Stimulated activated CD4-positive, alpha-beta T cell treated with anti-CD3 and anti-CD28 coated beads, Interleukin-12 subunit alpha, Interleukin-12 subunit beta, amount 100 ng/mL, for 24 hours (primary cell): ENCODE measurements around the gene RAB3B.
"Not testable (repeated sequence)": the region's sequence is repeated elsewhere in the genome, so short reads cannot be mapped to it uniquely, and the experiment has no call there.

Source experiments
- DNase-seq, 2 experiments: peaks; one replicate each; pipeline ENCODE4 v3.0.0-alpha.2; 2020; ENCODE audit warnings: low read depth in 2 of 2

RAB3B gene

GRCh38 chr1:51989582-51990477 lies 670 bp downstream of the RAB3B start:
- DNase-seq, result no peak

- DNase-seq, result no peak
Measured at GRCh38 chr1:51988254-51988653, 2.2 kb downstream of the RAB3B start.

GRCh38 chr1:51986718-51987117 lies 3.8 kb downstream of the RAB3B start:
- DNase-seq, result no peak

GRCh38 chr1:51982161-51982560 lies 8.3 kb downstream of the RAB3B start:
- DNase-seq, result no peak

GRCh38 chr1:51981555-51981954 lies 8.9 kb downstream of the RAB3B start:
- no peak for DNase-seq

- no peak for DNase-seq
Measured at GRCh38 chr1:51978099-51978498, 12.4 kb downstream of the RAB3B start.

- no peak for DNase-seq
Measured at GRCh38 chr1:51976846-51977602, 13.5 kb downstream of the RAB3B start.

- no peak for DNase-seq
Measured at GRCh38 chr1:51973587-51974474, 16.7 kb downstream of the RAB3B start.

GRCh38 chr1:51969038-51969705 lies 21.3 kb downstream of the RAB3B start:
- no peak for DNase-seq

GRCh38 chr1:51968632-51969031 lies 21.9 kb downstream of the RAB3B start:
- no peak for DNase-seq

- DNase-seq, result not testable (repeated sequence)
Measured at GRCh38 chr1:51967213-51967791, 23.2 kb downstream of the RAB3B start.

- DNase-seq, result no peak
Measured at GRCh38 chr1:51966559-51966958, 23.9 kb downstream of the RAB3B start.

GRCh38 chr1:51964309-51964696 lies 26.2 kb downstream of the RAB3B start:
- DNase-seq, result no peak

GRCh38 chr1:51963592-51964308 lies 26.8 kb downstream of the RAB3B start:
- DNase-seq, result no peak

GRCh38 chr1:51962486-51963356 lies 27.8 kb downstream of the RAB3B start:
- no peak for DNase-seq

- no peak for DNase-seq
Measured at GRCh38 chr1:51961954-51962353, 28.5 kb downstream of the RAB3B start.

GRCh38 chr1:51961231-51961630 lies 29.3 kb downstream of the RAB3B start:
- DNase-seq, result no peak

- no peak for DNase-seq
Measured at GRCh38 chr1:51960262-51960661, 30.2 kb downstream of the RAB3B start.

GRCh38 chr1:51958824-51959223 lies 31.7 kb downstream of the RAB3B start:
- DNase-seq, result no peak
